ENCODE results near the gene SLC27A5. TPM values are rescaled to one million over a fixed set of nuclear protein-coding genes. Genes with fewer than 3 reads are reported as not detected.

Gene SLC27A5
- total RNA-seq, 1 donor from 2014 or later = 10.2 TPM

DNA sequence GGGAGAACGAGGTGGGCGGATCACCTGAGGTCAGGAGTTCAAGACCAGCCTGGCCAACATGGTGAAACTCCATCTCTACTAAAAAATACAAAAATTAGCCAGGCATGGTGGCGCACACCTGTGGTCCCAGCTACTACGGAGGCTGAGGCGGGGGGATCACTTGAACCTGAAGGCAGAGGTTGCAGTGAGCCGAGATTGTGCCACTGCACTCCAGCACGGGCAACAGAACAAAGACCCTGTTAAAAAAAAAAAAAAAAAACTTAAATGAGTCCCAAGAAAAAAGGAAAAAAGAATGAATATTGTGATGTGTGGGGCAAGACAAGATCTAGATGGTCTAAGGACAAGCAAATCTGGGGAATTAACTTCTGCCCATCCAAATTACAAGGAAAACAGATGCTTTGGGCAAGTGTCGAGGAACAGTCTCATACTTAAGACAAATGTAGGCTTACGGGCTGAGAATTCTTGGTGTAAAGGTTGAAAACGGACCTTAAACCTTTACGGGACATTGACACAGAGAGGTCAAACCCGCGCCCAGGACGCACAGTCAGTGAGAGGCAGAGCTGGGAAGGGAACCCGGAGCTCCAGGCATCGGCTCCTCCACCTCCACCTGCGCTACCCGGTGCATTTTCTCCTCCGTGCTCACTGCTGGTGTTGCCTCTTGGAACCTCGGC lies 45.6 kb downstream of the SLC27A5 start:
- Mint-ChIP-seq H3K4me1 (peaks cover 26% of the 10 kb centered on the region), H3K4me3 (peak overlapping the region; percentile 81), H3K9me3 (no peaks in the 10 kb centered on the region), H3K36me3 (ENCODE audit: low read depth) (peaks cover 12% of the 10 kb centered on the region), H3K27me3 (no peaks in the 10 kb centered on the region), H3K27ac (peak overlapping the region; percentile 56)
- TF ChIP-seq, protein P1, sequence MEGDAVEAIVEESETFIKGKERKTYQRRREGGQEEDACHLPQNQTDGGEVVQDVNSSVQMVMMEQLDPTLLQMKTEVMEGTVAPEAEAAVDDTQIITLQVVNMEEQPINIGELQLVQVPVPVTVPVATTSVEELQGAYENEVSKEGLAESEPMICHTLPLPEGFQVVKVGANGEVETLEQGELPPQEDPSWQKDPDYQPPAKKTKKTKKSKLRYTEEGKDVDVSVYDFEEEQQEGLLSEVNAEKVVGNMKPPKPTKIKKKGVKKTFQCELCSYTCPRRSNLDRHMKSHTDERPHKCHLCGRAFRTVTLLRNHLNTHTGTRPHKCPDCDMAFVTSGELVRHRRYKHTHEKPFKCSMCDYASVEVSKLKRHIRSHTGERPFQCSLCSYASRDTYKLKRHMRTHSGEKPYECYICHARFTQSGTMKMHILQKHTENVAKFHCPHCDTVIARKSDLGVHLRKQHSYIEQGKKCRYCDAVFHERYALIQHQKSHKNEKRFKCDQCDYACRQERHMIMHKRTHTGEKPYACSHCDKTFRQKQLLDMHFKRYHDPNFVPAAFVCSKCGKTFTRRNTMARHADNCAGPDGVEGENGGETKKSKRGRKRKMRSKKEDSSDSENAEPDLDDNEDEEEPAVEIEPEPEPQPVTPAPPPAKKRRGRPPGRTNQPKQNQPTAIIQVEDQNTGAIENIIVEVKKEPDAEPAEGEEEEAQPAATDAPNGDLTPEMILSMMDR (IDR thresholded peaks at IDR 0.05) = no peak
- peak; percentile 19 for ATAC-seq (ENCODE audit: low read depth)
- ChIA-PET CTCF (no interaction called here), POLR2A (interaction anchor here (0.9 to 2.1 kb wide), 6 partner anchors 15 to 109 kb away, joined by 3 to 8 read pairs (median 4); partner anchors contain the start of genes TRIM28, ZNF132, ZNF324B and ZNF584)
- DNase-seq = no peak
- intact Hi-C loops (cut with micrococcal nuclease) = loop anchor here (1.0 to 2.0 kb wide), 9 partner anchors 9 to 139 kb away; partner anchors contain the start of genes RPS5, TRIM28, ZNF132 and ZNF324B

DNA sequence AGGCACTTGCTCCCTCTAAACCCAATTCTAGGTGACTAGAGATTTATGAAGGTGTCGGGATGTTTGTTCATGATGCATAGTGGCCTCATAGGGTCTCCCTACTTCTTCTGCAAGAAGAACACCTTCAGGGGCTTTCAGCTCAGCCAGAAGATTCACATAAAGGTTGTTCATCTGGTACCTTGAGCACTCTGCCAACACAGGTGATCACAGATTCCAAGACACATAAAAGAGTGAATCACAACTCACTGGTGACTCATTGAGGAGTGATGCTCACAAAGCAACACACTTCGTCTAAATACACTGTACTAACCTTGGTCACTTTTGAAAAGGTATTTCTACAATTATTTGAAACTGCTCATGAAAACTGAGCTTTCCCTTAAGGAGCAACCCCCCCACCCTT lies 51.8 kb downstream of the SLC27A5 start:
- intact Hi-C loops (cut with micrococcal nuclease) = no loop called here
- POLR2A ChIA-PET = no interaction called here

DNA sequence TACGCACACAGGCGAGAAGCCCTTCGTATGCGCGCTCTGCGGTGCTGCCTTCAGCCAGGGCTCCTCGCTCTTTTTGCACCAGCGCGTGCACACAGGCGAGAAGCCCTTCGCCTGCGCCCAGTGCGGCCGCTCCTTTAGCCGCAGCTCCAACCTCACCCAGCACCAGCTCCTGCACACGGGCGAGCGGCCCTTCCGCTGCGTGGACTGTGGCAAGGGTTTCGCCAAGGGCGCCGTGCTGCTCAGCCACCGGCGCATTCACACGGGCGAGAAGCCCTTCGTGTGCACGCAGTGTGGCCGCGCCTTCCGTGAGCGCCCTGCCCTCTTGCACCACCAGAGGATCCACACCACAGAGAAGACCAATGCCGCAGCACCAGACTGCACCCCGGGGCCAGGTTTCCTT lies 55.7 kb downstream of the SLC27A5 start:
- TF ChIP-seq, protein P1 (IDR thresholded peaks at IDR 0.05) = no peak
- H3K27ac Mint-ChIP-seq = no peak overlapping the region
- ChIA-PET POLR2A (no interaction called here), CTCF (no interaction called here)
- peaks cover 33% of the 10 kb centered on the region for H3K36me3 Mint-ChIP-seq (ENCODE audit: low read depth)
- no peaks in the 10 kb centered on the region for H3K27me3 Mint-ChIP-seq
- DNase-seq (no peak), ATAC-seq (ENCODE audit: low read depth) (no peak)
- H3K4me1 Mint-ChIP-seq = peaks cover 10% of the 10 kb centered on the region
- H3K4me3 Mint-ChIP-seq = no peak overlapping the region
- intact Hi-C loops (cut with micrococcal nuclease) = no loop called here
- no peaks in the 10 kb centered on the region for H3K9me3 Mint-ChIP-seq

More for the DNA sequence above, 51.8 kb downstream of the SLC27A5 start:
- DNase-seq (no peak), ATAC-seq (ENCODE audit: low read depth) (no peak)
- no peaks in the 10 kb centered on the region for H3K9me3 Mint-ChIP-seq
- no peak overlapping the region for H3K4me3 Mint-ChIP-seq
- H3K36me3 Mint-ChIP-seq (ENCODE audit: low read depth) = peaks cover 18% of the 10 kb centered on the region
- H3K27ac Mint-ChIP-seq = no peak overlapping the region
- TF ChIP-seq, protein P1 (IDR thresholded peaks at IDR 0.05) = no peak
- H3K27me3 Mint-ChIP-seq = no peaks in the 10 kb centered on the region
- CTCF ChIA-PET = no interaction called here
- H3K4me1 Mint-ChIP-seq = peaks cover 2% of the 10 kb centered on the region

DNA sequence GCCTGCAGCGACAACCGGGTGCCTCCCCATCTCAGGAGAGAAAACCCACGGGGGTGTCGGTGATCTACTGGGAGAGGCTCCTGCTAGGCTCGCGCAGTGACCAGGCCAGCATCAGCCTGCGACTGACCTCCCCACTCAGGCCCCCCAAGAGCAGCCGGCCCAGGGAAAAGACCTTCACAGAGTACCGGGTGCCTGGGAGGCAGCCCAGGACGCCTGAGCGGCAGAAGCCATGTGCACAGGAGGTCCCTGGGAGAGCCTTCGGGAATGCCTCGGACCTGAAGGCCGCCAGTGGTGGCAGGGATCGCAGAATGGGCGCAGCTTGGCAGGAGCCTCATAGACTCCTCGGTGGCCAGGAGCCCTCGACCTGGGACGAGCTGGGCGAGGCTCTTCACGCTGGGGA lies 56.5 kb downstream of the SLC27A5 start:
- Mint-ChIP-seq H3K27ac (no peak overlapping the region), H3K4me1 (peaks cover 16% of the 10 kb centered on the region), H3K36me3 (ENCODE audit: low read depth) (peaks cover 33% of the 10 kb centered on the region), H3K4me3 (no peak overlapping the region), H3K9me3 (no peaks in the 10 kb centered on the region), H3K27me3 (no peaks in the 10 kb centered on the region)
- POLR2A ChIA-PET = interaction anchor here (1.0 kb wide), 1 partner anchor 8 kb away, joined by 3 read pairs; no protein-coding TSS in a partner anchor
- CTCF ChIA-PET = no interaction called here
- no peak for DNase-seq
- ATAC-seq (ENCODE audit: low read depth) = no peak
- TF ChIP-seq, protein P1 (IDR thresholded peaks at IDR 0.05) = no peak
- intact Hi-C loops (cut with micrococcal nuclease) = no loop called here

DNA sequence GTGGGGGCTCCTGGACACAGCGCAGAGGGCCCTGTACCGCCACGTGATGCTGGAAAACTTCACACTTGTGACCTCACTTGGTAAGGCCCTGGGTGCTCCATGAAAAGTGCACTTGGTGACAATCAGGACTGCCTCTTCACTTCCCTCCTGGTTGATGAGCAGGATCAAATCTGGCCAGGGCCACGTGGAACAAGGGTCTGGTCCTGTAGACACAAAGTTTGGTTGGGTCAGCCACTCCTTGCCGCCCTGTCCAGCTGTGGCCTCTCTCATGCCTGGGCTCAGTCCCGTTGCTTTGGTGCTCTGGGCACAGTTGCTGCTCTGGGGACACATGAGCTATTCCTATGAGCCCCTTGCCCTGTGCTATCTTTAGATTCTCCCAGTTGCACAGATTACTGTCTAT lies 58.0 kb downstream of the SLC27A5 start:
- intact Hi-C loops (cut with micrococcal nuclease) = no loop called here
- Mint-ChIP-seq H3K9me3 (no peaks in the 10 kb centered on the region), H3K36me3 (ENCODE audit: low read depth) (peaks cover 33% of the 10 kb centered on the region), H3K27me3 (peaks cover 3% of the 10 kb centered on the region), H3K4me3 (no peak overlapping the region), H3K4me1 (peaks cover 16% of the 10 kb centered on the region), H3K27ac (no peak overlapping the region)
- ATAC-seq (ENCODE audit: low read depth) (no peak), DNase-seq (no peak)
- POLR2A ChIA-PET = interaction anchor here (0.6 to 1.0 kb wide), 3 partner anchors 11 to 66 kb away, joined by 3 to 4 read pairs (median 3); partner anchors contain the start of genes ZBTB45 and ZNF132
- CTCF ChIA-PET = no interaction called here
- TF ChIP-seq, protein P1 (IDR thresholded peaks at IDR 0.05) = no peak
